Progenitor cell of endocrine pancreas (in vitro differentiated cells): Measurements from ENCODE around the gene ZNF511. TPM values are rescaled to one million over a fixed set of nuclear protein-coding genes. Genes with fewer than 3 reads are reported as not detected.

Experiments used
- DNase-seq: peaks from one replicate; pipeline ENCODE4 v3.0.0; 2021; ENCODE audit warnings: low spot score; ENCODE audit not compliant: unreplicated experiment
- H3K27ac Mint-ChIP-seq: 2 replicates; pipeline ENCODE4 v1.8.0; 2021; ENCODE audit warnings: mild to moderate bottlenecking, moderate library complexity, mixed read lengths
- H3K27me3 Mint-ChIP-seq: 2 replicates; pipeline ENCODE4 v1.8.0; 2021; ENCODE audit warnings: mixed read lengths
- H3K36me3 Mint-ChIP-seq: 2 replicates; pipeline ENCODE4 v1.8.0; 2022; ENCODE audit warnings: mixed read lengths; ENCODE audit not compliant: insufficient read depth
- H3K4me1 Mint-ChIP-seq: 2 replicates; pipeline ENCODE4 v1.8.0; 2021; ENCODE audit warnings: low read depth, mixed read lengths
- H3K4me3 Mint-ChIP-seq: 2 replicates; pipeline ENCODE4 v1.8.0; 2021; ENCODE audit warnings: low read depth, mild to moderate bottlenecking, moderate library complexity, mixed read lengths
- H3K9me3 Mint-ChIP-seq: 2 replicates; pipeline ENCODE4 v1.8.0; 2021; ENCODE audit warnings: low read depth, mixed read lengths
- total RNA-seq: library from RNA; stranded (reverse); gene quantifications from 2 replicates; pipeline ENCODE4 v1.2.1, GENCODE V29; 2021
- TF ChIP-seq, protein P1 (sequence below): fragments of 200-600 bp; sonication (generic); IDR thresholded peaks from one replicate; pipeline ENCODE4 v1.5.0; 2021; ENCODE audit warnings: antibody characterized with exemption, mild to moderate bottlenecking; ENCODE audit not compliant: unreplicated experiment

Gene ZNF511
- total RNA-seq, 1 donor from 2014 or later: 56.8 TPM

DNA sequence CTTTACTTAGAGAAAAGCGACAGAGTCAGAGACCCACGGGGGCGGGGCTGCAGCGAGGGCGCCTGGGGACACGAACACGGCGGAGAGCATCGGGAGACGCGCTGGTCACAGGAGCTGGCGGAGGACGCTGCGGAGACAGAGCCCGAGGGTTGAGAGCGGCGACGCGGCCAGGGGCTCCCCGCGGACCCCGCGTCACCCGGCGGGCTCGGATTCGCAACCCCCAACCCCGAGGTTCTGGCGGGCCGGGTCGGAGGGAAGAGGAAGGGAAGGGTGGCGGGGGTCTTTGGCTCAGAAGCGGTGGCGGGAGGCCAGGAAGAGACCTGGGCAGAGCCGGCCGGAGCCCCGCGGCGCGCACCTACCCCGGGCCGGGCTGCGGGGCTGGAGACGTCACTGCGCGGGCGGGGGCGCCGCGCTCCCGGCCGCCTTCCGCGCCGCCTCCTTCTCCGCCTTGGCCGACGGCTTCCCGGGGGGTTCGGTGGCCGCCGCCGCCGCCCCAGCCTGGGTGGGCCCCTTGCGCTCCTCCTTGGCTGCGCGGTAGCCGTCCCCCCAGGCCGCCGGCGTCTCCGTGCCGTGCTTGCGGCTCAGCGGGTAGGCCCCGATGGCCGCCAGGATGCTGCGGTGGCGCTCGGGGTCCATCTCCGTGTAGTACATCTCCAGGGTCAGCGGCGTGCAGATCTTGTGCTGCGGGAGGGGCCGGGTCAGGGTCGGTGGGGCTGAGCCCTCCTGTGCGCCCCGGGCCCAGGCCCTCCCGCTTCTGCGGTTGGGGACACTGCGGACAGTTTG lies 16.9 kb downstream of the ZNF511 start:
- Mint-ChIP-seq H3K4me1 (peaks cover 4% of the 10 kb centered on the region), H3K36me3 (no peaks in the 10 kb centered on the region), H3K27me3 (peaks cover 49% of the 10 kb centered on the region), H3K9me3 (no peaks in the 10 kb centered on the region), H3K27ac (no peak overlapping the region), H3K4me3 (peak overlapping the region; percentile 59)
- DNase-seq: no peak
- TF ChIP-seq, protein P1, sequence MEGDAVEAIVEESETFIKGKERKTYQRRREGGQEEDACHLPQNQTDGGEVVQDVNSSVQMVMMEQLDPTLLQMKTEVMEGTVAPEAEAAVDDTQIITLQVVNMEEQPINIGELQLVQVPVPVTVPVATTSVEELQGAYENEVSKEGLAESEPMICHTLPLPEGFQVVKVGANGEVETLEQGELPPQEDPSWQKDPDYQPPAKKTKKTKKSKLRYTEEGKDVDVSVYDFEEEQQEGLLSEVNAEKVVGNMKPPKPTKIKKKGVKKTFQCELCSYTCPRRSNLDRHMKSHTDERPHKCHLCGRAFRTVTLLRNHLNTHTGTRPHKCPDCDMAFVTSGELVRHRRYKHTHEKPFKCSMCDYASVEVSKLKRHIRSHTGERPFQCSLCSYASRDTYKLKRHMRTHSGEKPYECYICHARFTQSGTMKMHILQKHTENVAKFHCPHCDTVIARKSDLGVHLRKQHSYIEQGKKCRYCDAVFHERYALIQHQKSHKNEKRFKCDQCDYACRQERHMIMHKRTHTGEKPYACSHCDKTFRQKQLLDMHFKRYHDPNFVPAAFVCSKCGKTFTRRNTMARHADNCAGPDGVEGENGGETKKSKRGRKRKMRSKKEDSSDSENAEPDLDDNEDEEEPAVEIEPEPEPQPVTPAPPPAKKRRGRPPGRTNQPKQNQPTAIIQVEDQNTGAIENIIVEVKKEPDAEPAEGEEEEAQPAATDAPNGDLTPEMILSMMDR: no peak

DNA sequence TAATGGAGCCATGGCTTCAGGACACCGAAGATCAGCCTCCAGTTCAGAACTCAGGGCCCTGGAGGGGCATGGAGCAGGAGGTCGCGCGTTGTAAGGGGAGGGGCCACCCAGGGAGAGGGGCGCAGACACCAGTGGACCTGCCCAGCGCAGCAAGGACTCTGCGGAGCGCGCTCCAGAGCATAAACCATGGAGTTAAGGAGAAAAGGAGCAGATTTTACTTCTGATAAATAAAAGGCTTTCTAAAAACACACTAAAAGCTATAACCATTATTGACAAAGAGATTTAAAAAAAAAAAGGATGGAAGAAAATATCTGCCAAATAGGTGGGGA lies 17.5 kb downstream of the ZNF511 start:
- Mint-ChIP-seq H3K4me3 (peak overlapping the region; percentile 58), H3K27me3 (peaks cover 55% of the 10 kb centered on the region), H3K36me3 (no peaks in the 10 kb centered on the region), H3K9me3 (no peaks in the 10 kb centered on the region), H3K27ac (no peak overlapping the region), H3K4me1 (peaks cover 4% of the 10 kb centered on the region)
- DNase-seq: no peak
- TF ChIP-seq, protein P1: no peak

DNA sequence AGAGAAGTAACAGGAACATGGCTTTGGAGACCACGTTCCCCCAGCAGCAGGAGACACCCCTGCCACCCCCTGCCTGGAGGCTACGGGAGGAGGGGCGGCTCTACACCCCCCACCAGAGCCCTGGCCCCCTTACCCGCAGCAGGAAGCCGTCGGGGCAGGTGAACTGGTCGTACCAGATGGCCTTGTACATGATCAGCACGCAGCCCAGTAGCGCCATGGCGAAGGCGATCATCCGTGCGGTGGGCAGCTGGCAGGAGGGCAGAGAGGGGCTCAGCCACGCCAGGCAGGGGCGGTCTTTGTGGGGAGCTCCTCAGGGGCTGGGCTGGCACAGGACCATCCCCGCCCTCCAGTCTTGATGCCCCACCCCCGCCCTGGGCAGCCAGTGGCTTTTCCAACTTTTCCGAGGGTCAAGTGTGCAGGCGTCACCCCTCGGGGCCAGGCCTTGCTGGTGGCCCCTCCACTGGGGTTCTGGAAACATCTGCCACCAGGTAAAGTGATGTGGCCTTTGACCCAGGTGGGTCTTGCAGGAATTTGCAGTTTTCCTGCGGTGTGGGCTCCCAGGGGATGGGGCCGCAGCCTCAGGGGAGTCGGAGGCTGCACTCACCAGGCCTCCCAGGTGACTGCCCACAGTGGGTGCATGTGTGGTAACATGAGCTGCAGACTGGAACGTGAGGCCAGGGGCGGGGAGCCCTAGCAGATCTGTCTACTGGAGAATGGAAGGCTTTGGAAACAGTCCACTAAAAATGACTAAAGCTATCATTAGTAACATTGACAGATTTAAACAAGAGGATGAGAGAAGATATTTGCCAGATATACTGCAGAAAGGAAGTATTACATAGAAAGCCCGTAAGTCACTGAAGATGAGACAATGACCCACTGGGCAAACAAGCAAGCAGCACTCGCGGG lies 18.3 kb downstream of the ZNF511 start:
- Mint-ChIP-seq H3K27me3 (peaks cover 63% of the 10 kb centered on the region), H3K4me3 (no peak overlapping the region), H3K36me3 (no peaks in the 10 kb centered on the region), H3K9me3 (no peaks in the 10 kb centered on the region), H3K27ac (no peak overlapping the region), H3K4me1 (peaks cover 4% of the 10 kb centered on the region)
- TF ChIP-seq, protein P1: no peak
- no peak for DNase-seq

DNA sequence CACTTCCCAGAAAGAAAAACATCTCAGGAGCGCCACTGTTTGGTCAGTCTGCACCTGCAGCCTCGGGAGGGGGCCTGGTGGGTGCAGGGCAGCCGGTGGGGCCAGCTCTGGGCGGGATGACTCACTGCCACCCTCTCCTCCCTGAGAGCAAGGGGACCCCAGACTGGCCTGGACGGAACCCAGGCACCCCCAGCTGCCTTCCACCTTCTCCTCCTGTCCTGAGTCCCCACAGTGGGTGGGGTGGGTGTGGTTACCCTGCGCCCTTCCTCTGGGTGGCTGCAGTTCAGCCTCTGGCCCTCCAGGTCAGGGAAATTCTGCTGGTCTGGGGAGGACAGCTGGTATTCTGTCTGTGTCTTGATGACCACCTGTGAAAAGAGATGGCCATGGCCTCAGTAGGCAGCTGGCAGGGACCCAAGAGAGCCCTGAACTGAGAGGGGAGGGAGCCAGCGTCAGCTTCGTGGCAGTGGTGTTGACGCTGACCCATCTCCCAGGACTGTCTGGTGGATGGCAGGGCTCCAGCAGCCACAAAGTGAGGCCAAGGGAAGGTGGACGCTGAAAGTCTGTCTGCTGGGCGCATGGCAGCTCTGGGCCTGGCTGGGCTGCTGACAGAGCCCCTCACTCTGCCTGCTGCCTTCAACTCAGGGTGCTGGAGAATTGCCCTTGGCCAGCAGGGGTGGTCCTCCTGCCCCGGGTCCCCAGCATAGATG lies 19.1 kb downstream of the ZNF511 start:
- no peaks in the 10 kb centered on the region for H3K36me3 Mint-ChIP-seq
- DNase-seq: no peak
- no peak overlapping the region for H3K27ac Mint-ChIP-seq
- peaks cover 66% of the 10 kb centered on the region for H3K27me3 Mint-ChIP-seq
- H3K9me3 Mint-ChIP-seq: peaks cover 4% of the 10 kb centered on the region
- TF ChIP-seq, protein P1: no peak
- no peak overlapping the region for H3K4me3 Mint-ChIP-seq
- peaks cover 4% of the 10 kb centered on the region for H3K4me1 Mint-ChIP-seq
